ENCODE data around the gene SEMA3B. TPM values are rescaled to one million over a fixed set of nuclear protein-coding genes. Genes with fewer than 3 reads are reported as not detected.
"Not testable (repeated sequence)": the region's sequence is repeated elsewhere in the genome, so short reads cannot be mapped to it uniquely, and the experiment has no call there.

Gene SEMA3B
- total and polyA plus RNA-seq, 2 donors from 2014 or later = 96.1 to 99.9 TPM

- H3K9ac ChIP-seq (ENCODE audit: low read length in 3 of 3) = no peak overlapping the region
- FAIRE-seq (no peak), DNase-seq (no peak)
- H3K27me3 ChIP-seq (ENCODE audit: control insufficient read depth, insufficient read depth, low read length) = peaks cover 8% of the 10 kb centered on the region
- H3K36me3 ChIP-seq (ENCODE audit: control insufficient read depth in 2 of 3, insufficient read depth in 3 of 3, low read length in 3 of 3) = no peaks in the 10 kb centered on the region
- H3K9me3 ChIP-seq (ENCODE audit: control insufficient read depth in 2 of 3, insufficient read depth in 1 of 3, low read length in 3 of 3) = no peaks in the 10 kb centered on the region
- intact Hi-C loops (cut with DNase I) = no loop called here
- no peak overlapping the region for H3K27ac ChIP-seq (ENCODE audit: low read depth in 2 of 2, low read length in 2 of 2)
- TF ChIP-seq CTCF (IDR thresholded peaks at IDR 0.05; ENCODE audit: borderline replicate concordance, extremely low read depth, insufficient read depth) = no peak
- H3K4me3 ChIP-seq (ENCODE audit: low read length in 3 of 3) = no peak overlapping the region
- H3K4me1 ChIP-seq (ENCODE audit: control insufficient read depth in 2 of 3, insufficient read depth in 2 of 3, low read depth in 1 of 3, low read length in 3 of 3) = peaks cover 0 to 4% (median 0%) of the 10 kb centered on the region in 3 donors
Measured at GRCh38 chr3:50278123-50278879, 9.4 kb downstream of the SEMA3B start.

- TF ChIP-seq CTCF (IDR thresholded peaks at IDR 0.05; ENCODE audit: borderline replicate concordance, extremely low read depth, insufficient read depth) = no peak
- H3K27ac ChIP-seq (ENCODE audit: low read depth in 2 of 2, low read length in 2 of 2) = peak within 1 kb of the TSS in 1 of 2 donors; percentile 22
- no peaks in the 10 kb centered on the region for H3K36me3 ChIP-seq (ENCODE audit: control insufficient read depth in 2 of 3, insufficient read depth in 3 of 3, low read length in 3 of 3)
- peaks cover 8% of the 10 kb centered on the region for H3K27me3 ChIP-seq (ENCODE audit: control insufficient read depth, insufficient read depth, low read length)
- no peak within 1 kb of the TSS for H3K4me3 ChIP-seq (ENCODE audit: low read length in 3 of 3)
- no peaks in the 10 kb centered on the region for H3K9me3 ChIP-seq (ENCODE audit: control insufficient read depth in 2 of 3, insufficient read depth in 1 of 3, low read length in 3 of 3)
- intact Hi-C loops (cut with DNase I) = no loop called here
- peaks cover 0 to 4% (median 0%) of the 10 kb centered on the region in 3 donors for H3K4me1 ChIP-seq (ENCODE audit: control insufficient read depth in 2 of 3, insufficient read depth in 2 of 3, low read depth in 1 of 3, low read length in 3 of 3)
- no peak within 1 kb of the TSS for H3K9ac ChIP-seq (ENCODE audit: low read length in 3 of 3)
- no peak for FAIRE-seq
- no peak for DNase-seq
Measured at GRCh38 chr3:50278880-50279224, 9.9 kb downstream of the SEMA3B start, which contains the start of gene LSMEM2. Gene LSMEM2, plus strand, starts transcription at chr3:50279087. Its CDS starts 27 bp downstream, at chr3:50279114.

- Histone ChIP-seq H3K9ac (ENCODE audit: low read length in 3 of 3) (no peak overlapping the region), H3K27me3 (ENCODE audit: control insufficient read depth, insufficient read depth, low read length) (peaks cover 4% of the 10 kb centered on the region), H3K9me3 (ENCODE audit: control insufficient read depth in 2 of 3, insufficient read depth in 1 of 3, low read length in 3 of 3) (no peaks in the 10 kb centered on the region), H3K27ac (ENCODE audit: low read depth in 2 of 2, low read length in 2 of 2) (peak overlapping the region in 1 of 2 donors; percentile 22), H3K4me1 (ENCODE audit: control insufficient read depth in 2 of 3, insufficient read depth in 2 of 3, low read depth in 1 of 3, low read length in 3 of 3) (peaks cover 0 to 4% (median 0%) of the 10 kb centered on the region in 3 donors), H3K36me3 (ENCODE audit: control insufficient read depth in 2 of 3, insufficient read depth in 3 of 3, low read length in 3 of 3) (no peaks in the 10 kb centered on the region), H3K4me3 (ENCODE audit: low read length in 3 of 3) (no peak overlapping the region)
- FAIRE-seq = no peak
- TF ChIP-seq CTCF (IDR thresholded peaks at IDR 0.05; ENCODE audit: borderline replicate concordance, extremely low read depth, insufficient read depth) = no peak
- intact Hi-C loops (cut with DNase I) = no loop called here
- DNase-seq = no peak
Measured at GRCh38 chr3:50279255-50280016, 10.5 kb downstream of the SEMA3B start.

GRCh38 chr3:50284121-50284520 is 15.2 kb downstream of the SEMA3B start:
- peaks cover 0 to 16% (median 9%) of the 10 kb centered on the region in 3 donors for H3K36me3 ChIP-seq (ENCODE audit: control insufficient read depth in 2 of 3, insufficient read depth in 3 of 3, low read length in 3 of 3)
- H3K4me3 ChIP-seq (ENCODE audit: low read length in 3 of 3); DNase-seq; H3K27ac ChIP-seq (ENCODE audit: low read depth in 2 of 2, low read length in 2 of 2); FAIRE-seq; intact Hi-C loops (cut with DNase I); H3K4me1 ChIP-seq (ENCODE audit: control insufficient read depth in 2 of 3, insufficient read depth in 2 of 3, low read depth in 1 of 3, low read length in 3 of 3); H3K9me3 ChIP-seq (ENCODE audit: control insufficient read depth in 2 of 3, insufficient read depth in 1 of 3, low read length in 3 of 3); H3K9ac ChIP-seq (ENCODE audit: low read length in 3 of 3); H3K27me3 ChIP-seq (ENCODE audit: control insufficient read depth, insufficient read depth, low read length): not testable (repeated sequence)
